ENCODE results near the gene ITCH. TPM values are rescaled to one million over a fixed set of nuclear protein-coding genes. Genes with fewer than 3 reads are reported as not detected.
"Not testable (repeated sequence)": the region's sequence is repeated elsewhere in the genome, so short reads cannot be mapped to it uniquely, and the experiment has no call there.

The ITCH gene
- polyA plus RNA-seq, 3 donors: 40.9 to 54.4 (median 48.7) TPM

GRCh38 chr20:34407962-34408474 lies 44.9 kb downstream of the ITCH start:
- no peak for DNase-seq

GRCh38 chr20:34410336-34410735 lies 47.3 kb downstream of the ITCH start:
- no peak for DNase-seq

- DNase-seq: no peak
Observed at GRCh38 chr20:34412453-34412852, 49.4 kb downstream of the ITCH start.

GRCh38 chr20:34414525-34414924 lies 51.5 kb downstream of the ITCH start:
- not testable (repeated sequence) for DNase-seq

GRCh38 chr20:34415079-34415478 lies 52.0 kb downstream of the ITCH start:
- no peak for DNase-seq

GRCh38 chr20:34420146-34420545 lies 57.1 kb downstream of the ITCH start:
- no peak for DNase-seq

- no peak for DNase-seq
Observed at GRCh38 chr20:34420975-34421374, 57.9 kb downstream of the ITCH start.

GRCh38 chr20:34421766-34422466 lies 58.8 kb downstream of the ITCH start:
- DNase-seq: no peak

GRCh38 chr20:34425032-34425690 lies 62.1 kb downstream of the ITCH start:
- not testable (repeated sequence) for DNase-seq

GRCh38 chr20:34426026-34426425 lies 63.0 kb downstream of the ITCH start:
- no peak for DNase-seq

GRCh38 chr20:34427331-34427730 lies 64.3 kb downstream of the ITCH start:
- DNase-seq: no peak

- no peak for DNase-seq
Observed at GRCh38 chr20:34427784-34428183, 64.7 kb downstream of the ITCH start.

GRCh38 chr20:34431168-34431567 lies 68.1 kb downstream of the ITCH start:
- no peak for DNase-seq

- DNase-seq: not testable (repeated sequence)
Observed at GRCh38 chr20:34432663-34433062, 69.6 kb downstream of the ITCH start.

- no peak for DNase-seq
Observed at GRCh38 chr20:34433391-34433790, 70.3 kb downstream of the ITCH start.

GRCh38 chr20:34435589-34435988 lies 72.5 kb downstream of the ITCH start:
- DNase-seq: no peak

GRCh38 chr20:34437330-34437986 lies 74.4 kb downstream of the ITCH start:
- no peak for DNase-seq

GRCh38 chr20:34439168-34439567 lies 76.1 kb downstream of the ITCH start:
- DNase-seq: no peak

GRCh38 chr20:34441423-34441822 lies 78.3 kb downstream of the ITCH start:
- DNase-seq: not testable (repeated sequence)

GRCh38 chr20:34443546-34443945 lies 80.5 kb downstream of the ITCH start:
- DNase-seq: no peak

GRCh38 chr20:34445177-34446065 lies 82.3 kb downstream of the ITCH start:
- DNase-seq: no peak

GRCh38 chr20:34448517-34448916 lies 85.4 kb downstream of the ITCH start:
- no peak for DNase-seq
